ENCODE results near the gene AHSA1.

AHSA1 gene

GRCh38 chr14:77509366-77509765 lies 51.5 kb downstream of the AHSA1 start:
- DNase-seq (ENCODE audit: low read depth): no peak

- no peak for DNase-seq (ENCODE audit: low read depth)
Observed at GRCh38 chr14:77511486-77512162, 53.7 kb downstream of the AHSA1 start.

- DNase-seq (ENCODE audit: low read depth): no peak
Observed at GRCh38 chr14:77516126-77516525, 58.2 kb downstream of the AHSA1 start.
